GM13977 (cell line): ENCODE results near the gene PALLD.

Source experiments
- DNase-seq: peaks from one replicate; pipeline ENCODE4 v3.0.0; 2012; ENCODE audit warnings: low spot score
- CTCF ChIP-seq: IDR thresholded peaks from 2 replicates; pipeline ENCODE4 v1.5.1; 2012; ENCODE audit warnings: mild to moderate bottlenecking, control low read depth; ENCODE audit not compliant: insufficient read depth; ENCODE audit errors: extremely low read depth, missing control alignments
- in situ Hi-C: fragments of 300-500 bp; cut with MboI; formaldehyde crosslinking; loops from one replicate; pipeline ENCODE4 v1.12.0; 2022; ENCODE audit warnings: low sequenced_read_pairs, low pct_unique_long_range_greater_than_20kb, mixed read lengths, inconsistent platforms; ENCODE audit not compliant: unreplicated experiment

The PALLD gene

GRCh38 chr4:168877511-168878491 is 380.9 kb downstream of the PALLD start:
- in situ Hi-C loops: no loop called here
- TF ChIP-seq CTCF: no peak
- peak; percentile 58 for DNase-seq

DNA sequence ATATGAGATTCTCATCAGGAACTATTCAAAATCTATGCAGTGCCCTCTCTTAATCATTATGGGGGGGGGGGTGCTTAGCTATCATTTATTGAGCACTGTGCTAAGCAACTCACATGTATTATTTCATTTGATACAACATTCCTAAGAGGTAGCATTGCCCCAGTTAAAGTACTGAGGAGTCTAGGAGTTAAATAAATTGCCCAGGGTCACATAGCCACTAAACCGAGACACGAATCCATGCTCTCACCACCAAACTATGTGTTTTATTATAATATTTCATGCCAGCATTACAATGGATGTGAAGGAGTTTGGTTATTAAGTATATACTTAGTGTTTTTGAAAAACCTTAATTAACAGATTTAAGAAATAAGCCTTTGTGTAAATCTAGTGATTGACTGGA is 381.8 kb downstream of the PALLD start:
- no peak for TF ChIP-seq CTCF
- DNase-seq: no peak
- in situ Hi-C loops: no loop called here

DNA sequence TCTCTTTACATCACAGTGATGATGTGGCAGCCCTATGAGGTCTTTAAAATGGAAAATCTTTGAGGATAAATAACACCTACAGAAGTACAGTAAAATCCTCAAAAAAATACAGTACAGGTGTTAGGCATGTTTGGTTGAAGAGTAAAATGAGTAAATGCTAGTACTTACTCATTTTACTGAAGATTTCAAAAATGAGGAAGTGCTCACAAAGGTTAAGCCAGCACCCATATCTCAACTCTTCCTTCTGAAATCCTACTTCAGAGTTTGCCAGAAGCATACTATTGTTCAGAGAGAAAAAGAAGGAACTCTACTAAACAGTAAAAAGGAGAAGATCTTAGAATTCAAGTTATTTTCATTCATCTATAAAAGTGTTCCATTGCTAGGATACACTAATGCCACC is 382.3 kb downstream of the PALLD start:
- peak; percentile 35 for DNase-seq
- in situ Hi-C loops: no loop called here
- no peak for TF ChIP-seq CTCF

GRCh38 chr4:168880072-168880675 is 383.3 kb downstream of the PALLD start:
- no peak for DNase-seq
- no peak for TF ChIP-seq CTCF
- in situ Hi-C loops: no loop called here

DNA sequence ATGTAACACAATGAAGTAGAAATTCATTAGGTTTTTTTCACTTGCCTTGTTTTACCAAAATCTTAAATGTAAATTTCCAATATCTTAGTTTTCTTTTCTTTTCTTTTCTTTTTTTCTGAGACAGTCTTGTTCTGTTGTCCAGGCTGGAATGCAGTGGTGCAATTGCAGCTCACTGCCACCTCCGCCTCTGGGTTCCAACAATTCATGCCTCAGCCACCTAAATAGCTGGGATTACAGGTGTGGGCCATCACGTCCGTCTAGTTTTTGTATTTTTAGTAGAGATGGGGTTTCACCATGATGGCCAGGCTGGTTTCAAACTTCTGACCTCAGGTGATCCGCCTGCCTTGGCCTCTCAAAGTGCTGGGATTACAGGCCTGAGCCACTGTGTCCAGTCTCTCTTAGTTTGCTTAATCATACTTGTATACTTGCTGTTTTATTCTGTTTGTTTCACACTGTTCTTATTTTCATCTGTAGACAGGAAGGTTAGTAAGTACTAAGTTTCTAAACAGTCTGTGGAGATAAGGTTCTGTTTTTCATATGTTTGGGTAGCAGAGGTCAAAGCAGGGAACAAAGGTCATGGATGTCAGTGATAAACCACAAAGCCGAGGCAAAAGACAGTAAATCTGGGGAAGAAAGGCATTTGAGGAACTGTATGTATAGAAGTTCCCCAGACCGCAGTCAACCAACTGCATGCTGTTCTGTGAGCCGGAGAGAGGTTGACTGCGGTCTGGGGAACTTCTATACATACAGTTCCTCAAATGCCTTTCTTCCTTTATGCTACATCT is 384.2 kb downstream of the PALLD start:
- no peak for DNase-seq
- in situ Hi-C loops: no loop called here
- no peak for TF ChIP-seq CTCF

DNA sequence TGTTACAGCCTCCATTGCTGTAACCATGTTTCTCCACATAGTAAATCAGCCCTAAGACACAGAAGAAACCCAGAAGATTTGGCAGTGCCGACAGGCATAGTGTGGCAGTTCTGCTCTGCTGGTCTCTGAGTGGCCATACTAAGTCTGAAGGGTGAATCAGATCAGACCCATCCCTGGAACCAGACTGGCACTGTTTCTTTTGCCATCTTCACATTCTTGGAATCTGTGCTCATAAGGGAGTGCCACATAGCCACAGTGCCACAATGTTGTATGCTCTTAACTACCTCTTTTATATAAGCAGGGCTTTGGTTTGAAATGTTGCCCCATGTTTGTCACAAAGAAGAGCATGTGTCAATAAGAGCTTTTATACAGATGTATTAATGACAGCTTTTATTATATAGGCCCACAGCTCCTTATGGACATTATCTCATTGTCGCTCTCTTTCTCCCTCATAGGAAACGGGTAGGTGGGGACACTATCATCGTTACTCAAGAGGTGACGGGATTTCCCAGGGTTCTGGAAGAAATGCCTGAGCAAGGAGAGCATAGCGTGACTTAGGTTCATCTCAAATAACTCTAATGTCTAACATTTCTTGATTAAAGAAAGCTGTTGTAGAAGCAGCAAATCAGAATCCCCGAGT is 385.0 kb downstream of the PALLD start:
- in situ Hi-C loops: no loop called here
- no peak for DNase-seq

More for the DNA sequence above, 385.0 kb downstream of the PALLD start:
- TF ChIP-seq CTCF: no peak
